Measurements from ENCODE around the gene MRPL53.
"Not testable (repeated sequence)": the region's sequence is repeated elsewhere in the genome, so short reads cannot be mapped to it uniquely, and the experiment has no call there.

The MRPL53 gene

GRCh38 chr2:74481431-74481830, 9.0 kb upstream of the MRPL53 start:
- no peak for DNase-seq

- DNase-seq = no peak
These were observed 2.4 kb upstream of the MRPL53 start for GRCh38 chr2:74474899-74475298.

DNA sequence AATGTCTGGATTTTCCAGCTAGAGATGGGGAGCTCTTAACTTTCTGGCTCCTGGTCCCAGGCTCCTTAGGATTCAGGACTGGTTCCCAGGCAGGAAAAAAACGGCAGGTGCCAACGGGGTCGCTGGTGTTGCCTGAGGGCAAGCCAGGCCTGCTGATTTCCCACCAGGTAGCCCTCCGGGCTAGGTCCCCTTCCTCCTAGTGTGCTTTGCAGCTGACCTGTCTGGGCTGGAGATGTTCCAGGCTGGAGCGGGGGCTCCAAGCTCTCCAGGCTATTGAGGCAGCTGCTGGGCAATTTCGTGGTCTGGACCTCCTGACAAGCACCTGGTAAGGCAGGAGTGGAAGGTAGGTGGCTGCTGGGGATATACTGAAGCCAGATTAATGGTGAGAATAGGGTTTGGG, 2.0 kb upstream of the MRPL53 start:
- no peak for DNase-seq

GRCh38 chr2:74472945-74473258, 422 bp upstream of the MRPL53 start:
- no peak for DNase-seq

DNA sequence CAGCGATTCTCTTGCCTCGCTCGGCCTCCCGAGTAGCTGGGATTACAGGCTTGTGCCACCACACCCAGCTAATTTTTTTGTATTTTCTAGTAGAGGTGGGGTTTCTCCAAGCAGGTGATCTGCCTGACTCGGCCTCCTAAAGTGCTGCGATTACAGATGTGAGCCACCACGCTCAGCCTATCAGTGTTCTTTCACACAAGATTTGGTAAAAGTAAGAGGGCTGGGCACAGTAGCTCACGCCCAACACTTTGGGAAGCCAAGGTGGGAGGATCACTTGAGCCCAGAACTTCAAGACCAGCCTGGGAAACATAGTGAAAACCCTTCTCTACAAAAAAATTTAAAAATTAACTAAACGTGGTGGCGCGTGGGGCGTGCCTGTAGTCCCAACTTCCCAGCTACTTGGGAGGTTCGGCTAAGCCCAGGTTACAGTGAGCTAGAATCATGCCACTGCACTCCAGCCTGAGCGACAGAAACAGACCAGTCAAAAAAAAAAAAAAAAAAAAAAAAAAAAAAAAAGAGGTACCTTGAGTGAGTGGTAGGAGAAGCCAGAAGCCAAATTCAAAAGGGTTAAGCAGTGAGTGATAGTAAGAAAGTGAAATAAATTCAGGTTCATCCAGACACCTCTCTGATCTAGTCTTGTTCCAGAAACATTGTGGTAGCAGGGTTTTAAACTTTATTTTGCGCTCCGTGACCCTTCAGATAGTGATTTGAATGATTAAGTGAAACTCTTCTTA, 981 bp downstream of the MRPL53 start:
- DNase-seq = no peak

- DNase-seq = not testable (repeated sequence)
These were observed 1.7 kb downstream of the MRPL53 start for GRCh38 chr2:74470742-74471141.

DNA sequence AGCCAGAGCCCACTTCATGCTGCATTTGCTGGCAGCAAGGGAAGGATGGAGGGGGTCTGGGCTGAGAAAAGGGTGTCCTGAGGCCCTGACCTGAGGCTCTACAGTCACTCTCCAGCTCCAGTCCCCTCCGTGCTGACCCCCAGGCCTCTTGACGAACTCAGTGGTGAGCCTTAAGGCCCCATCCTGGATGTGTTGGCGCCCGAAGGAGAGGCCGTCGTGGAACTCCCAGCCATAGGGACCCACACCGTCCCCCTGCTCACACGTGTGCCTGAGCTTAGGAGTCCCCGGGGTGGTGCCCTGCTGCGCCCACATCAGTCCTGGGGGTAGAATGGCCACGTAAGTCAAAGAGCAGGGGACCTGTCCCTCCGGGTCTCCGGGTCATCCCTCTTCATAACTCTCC, 8.1 kb downstream of the MRPL53 start:
- no peak for DNase-seq

DNA sequence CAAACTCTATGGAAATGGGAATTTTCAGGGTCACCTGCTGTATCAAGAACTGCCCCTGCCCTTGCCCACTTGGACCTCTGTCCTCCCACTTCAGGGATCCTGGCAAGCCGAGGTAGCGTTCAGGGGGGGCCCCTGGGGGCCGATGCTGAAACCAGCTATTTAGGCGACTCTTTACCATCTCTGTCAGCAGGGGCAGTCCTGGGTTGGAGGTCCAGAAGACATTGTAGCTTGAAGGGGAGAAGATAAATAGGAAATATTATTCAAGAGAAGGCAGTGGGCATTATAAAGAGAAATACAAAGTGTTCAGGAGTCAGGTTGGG, 9.7 kb downstream of the MRPL53 start:
- no peak for DNase-seq

DNA sequence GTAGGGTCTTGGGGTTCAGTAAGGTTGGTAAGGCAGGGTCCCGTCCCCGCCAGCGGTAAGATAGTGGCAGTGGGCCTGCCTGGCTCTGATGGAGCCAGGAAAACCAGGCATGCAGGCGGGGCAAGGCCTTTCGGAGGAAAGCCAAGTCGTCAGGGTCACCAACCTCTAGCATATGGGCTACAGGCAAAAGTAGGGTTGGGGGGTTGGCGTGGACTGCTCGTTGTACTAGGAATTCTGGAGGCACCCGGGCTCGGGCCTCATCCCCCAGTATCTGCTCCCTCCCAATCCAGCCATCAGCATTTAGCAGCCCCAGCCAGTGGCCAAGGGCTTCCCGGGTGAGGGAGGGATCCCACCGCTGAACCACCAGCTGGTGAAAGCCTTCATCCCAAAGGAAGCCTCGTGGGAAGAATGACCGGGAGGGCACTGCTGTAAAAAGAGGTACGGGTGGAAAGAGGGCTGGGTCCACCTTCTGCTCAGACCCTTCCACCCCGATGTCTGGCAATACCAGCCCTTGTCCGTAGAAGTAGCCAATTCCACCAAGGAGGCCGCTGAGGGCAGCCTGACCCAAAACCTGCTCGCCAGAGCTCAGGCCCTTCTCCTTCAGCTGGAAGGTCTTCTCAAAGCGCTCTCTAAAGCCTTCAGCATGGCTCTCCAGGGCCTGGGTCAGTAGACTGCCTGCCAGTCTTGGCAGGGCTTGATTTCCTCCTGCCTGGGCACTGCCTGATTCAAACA, 10.3 kb downstream of the MRPL53 start:
- no peak for DNase-seq

- DNase-seq = no peak
These were observed 11.1 kb downstream of the MRPL53 start for GRCh38 chr2:74461187-74462053.

DNA sequence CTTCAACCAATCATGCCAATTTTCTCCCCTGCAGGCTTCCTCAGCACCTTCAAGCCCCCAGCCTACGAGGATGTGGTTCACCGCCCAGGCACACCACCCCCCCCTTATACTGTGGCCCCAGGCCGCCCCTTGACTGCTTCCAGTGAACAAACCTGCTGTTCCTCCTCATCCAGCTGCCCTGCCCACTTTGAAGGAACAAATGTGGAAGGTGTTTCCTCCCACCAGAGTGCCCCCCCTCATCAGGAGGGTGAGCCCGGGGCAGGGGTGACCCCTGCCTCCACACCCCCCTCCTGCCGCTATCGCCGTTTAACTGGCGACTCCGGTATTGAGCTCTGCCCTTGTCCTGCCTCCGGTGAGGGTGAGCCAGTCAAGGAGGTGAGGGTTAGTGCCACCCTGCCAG, 12.3 kb downstream of the MRPL53 start:
- DNase-seq = not testable (repeated sequence)

- not testable (repeated sequence) for DNase-seq
These were observed 12.9 kb downstream of the MRPL53 start for GRCh38 chr2:74459503-74460118.

- DNase-seq = no peak
These were observed 13.5 kb downstream of the MRPL53 start for GRCh38 chr2:74458938-74459363.

DNA sequence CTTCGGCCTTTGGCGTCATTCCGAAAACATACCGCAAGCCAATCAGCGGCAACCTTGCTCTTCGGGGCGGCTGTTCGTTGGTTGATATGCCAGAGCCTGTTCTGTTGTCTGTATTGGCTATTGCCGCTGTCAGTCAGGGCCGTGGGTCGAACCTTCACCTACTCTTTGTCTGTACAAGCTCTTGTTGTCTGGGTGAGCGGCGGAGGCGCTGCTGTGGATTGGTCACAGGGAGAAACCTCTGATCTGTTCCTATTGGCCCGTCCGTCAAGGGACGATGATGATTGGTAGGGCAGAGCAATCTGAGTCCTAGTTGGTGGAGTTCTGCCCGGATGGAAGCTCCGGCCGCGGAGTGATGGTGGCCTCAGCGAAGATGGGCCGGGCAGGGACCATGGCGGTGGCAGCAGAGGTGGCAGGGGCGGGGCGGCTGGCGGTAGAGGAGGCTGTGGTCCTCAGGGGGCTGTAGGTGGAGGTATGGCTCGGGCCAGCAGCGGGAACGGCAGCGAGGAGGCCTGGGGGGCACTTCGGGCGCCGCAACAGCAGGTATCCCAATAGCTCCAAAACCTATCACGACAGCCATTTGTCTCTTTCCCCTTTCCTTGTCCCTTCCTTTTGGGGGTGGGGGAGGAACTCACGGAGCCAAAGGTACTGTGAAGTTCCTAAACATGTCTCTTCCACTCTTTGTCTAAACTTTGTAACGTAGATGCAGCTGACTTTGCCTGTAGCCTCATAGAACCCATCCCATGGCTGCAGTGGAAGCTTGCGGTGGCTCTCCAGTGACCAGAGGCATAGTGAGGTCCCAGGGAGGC, 14.1 kb downstream of the MRPL53 start, which contains the start of gene WBP1:
TSS of gene WBP1 (plus strand) at position 307 of the 806 bp plus-strand sequence. CDS start at position 472, 165 bp downstream.
- DNase-seq = peak; percentile 100

GRCh38 chr2:74457549-74458131, 14.8 kb downstream of the MRPL53 start:
- no peak for DNase-seq

GRCh38 chr2:74457129-74457548, 15.3 kb downstream of the MRPL53 start:
- no peak for DNase-seq

- peak; percentile 87 for DNase-seq
These were observed 17.6 kb downstream of the MRPL53 start, which contains the start of gene INO80B for GRCh38 chr2:74454654-74455511. TSS of gene INO80B (plus strand) at chr2:74455087. CDS start at chr2:74455117, 30 bp downstream.

DNA sequence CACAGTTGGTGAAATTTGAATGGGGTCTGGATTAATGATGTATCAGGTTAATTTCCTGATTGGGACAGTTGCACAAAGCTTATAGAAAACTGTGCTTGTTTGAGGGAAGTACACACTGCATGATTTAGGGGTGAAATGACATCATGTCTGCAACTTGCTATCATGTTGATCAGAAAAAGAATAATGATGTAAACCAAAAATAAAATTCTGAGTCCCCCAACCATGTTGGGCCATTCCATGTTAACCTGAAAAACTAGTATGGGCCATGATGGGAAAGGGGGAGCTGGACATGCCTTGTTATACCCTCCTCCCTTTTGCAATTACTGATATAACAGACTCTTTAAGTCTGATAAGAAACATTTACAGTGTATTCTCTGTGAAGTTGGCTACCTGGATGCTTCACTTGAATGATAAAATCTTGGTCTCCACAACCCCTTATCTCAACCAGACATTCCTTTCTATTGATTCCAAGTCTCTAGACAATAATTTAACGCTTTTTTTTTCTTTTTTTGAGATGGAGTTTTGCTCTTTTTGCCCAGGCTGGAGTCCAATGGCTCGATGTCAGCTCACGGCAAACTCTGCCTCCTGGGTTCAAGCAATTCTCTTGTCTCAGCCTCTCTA, 21.8 kb downstream of the MRPL53 start:
- no peak for DNase-seq

DNA sequence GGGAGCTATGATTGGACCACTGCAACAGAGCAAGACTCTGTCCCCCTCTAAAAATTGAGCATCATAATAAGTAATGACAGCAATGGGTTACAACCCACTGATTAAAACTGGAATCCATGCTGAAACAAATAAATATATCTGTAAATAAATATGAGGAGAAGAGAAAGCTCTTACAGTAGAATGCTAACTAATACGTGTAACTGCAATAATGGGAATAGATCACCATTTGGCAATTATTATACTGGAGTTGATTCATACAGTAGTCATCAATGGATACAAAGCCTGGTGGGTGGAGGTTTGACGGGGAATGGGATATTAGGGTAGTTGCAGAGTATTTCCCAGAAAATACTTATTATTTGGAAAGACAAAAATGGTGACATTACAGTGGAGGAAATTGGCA, 23.7 kb downstream of the MRPL53 start:
- DNase-seq = no peak
